GM21447 (cell line): ENCODE measurements around the gene CADPS2.
"Not testable (repeated sequence)": the region's sequence is repeated elsewhere in the genome, so short reads cannot be mapped to it uniquely, and the experiment has no call there.

ENCODE experiments used
- ATAC-seq: cut with Tn5 transposase; IDR thresholded peaks from one replicate; pipeline ENCODE4 v1.9.1; 2021; ENCODE audit not compliant: unreplicated experiment

The CADPS2 gene

GRCh38 chr7:122677149-122677548, 209.1 kb downstream of the CADPS2 start:
- no peak for ATAC-seq

- no peak for ATAC-seq
Observed at GRCh38 chr7:122676466-122676865, 209.8 kb downstream of the CADPS2 start.

GRCh38 chr7:122675621-122676020, 210.6 kb downstream of the CADPS2 start:
- no peak for ATAC-seq

- ATAC-seq = no peak
Observed at GRCh38 chr7:122675011-122675410, 211.2 kb downstream of the CADPS2 start.

GRCh38 chr7:122674502-122674901, 211.8 kb downstream of the CADPS2 start:
- no peak for ATAC-seq

- no peak for ATAC-seq
Observed at GRCh38 chr7:122673951-122674350, 212.3 kb downstream of the CADPS2 start.

GRCh38 chr7:122672536-122672935, 213.7 kb downstream of the CADPS2 start:
- ATAC-seq = no peak

GRCh38 chr7:122663733-122664132, 222.5 kb downstream of the CADPS2 start:
- no peak for ATAC-seq

GRCh38 chr7:122658856-122659255, 227.4 kb downstream of the CADPS2 start:
- no peak for ATAC-seq

GRCh38 chr7:122653685-122654084, 232.6 kb downstream of the CADPS2 start:
- ATAC-seq = no peak

GRCh38 chr7:122652876-122653275, 233.4 kb downstream of the CADPS2 start:
- no peak for ATAC-seq

GRCh38 chr7:122651451-122651850, 234.8 kb downstream of the CADPS2 start:
- no peak for ATAC-seq

- no peak for ATAC-seq
Observed at GRCh38 chr7:122643250-122643649, 243.0 kb downstream of the CADPS2 start.

- ATAC-seq = no peak
Observed at GRCh38 chr7:122638459-122638858, 247.8 kb downstream of the CADPS2 start.

- no peak for ATAC-seq
Observed at GRCh38 chr7:122637784-122638183, 248.5 kb downstream of the CADPS2 start.

GRCh38 chr7:122635481-122635880, 250.8 kb downstream of the CADPS2 start:
- ATAC-seq = not testable (repeated sequence)

- ATAC-seq = no peak
Observed at GRCh38 chr7:122633472-122633871, 252.8 kb downstream of the CADPS2 start.

GRCh38 chr7:122632238-122632637, 254.0 kb downstream of the CADPS2 start:
- ATAC-seq = no peak

- no peak for ATAC-seq
Observed at GRCh38 chr7:122629412-122629953, 256.8 kb downstream of the CADPS2 start.

GRCh38 chr7:122628651-122629411, 257.4 kb downstream of the CADPS2 start:
- ATAC-seq = no peak

GRCh38 chr7:122626785-122627184, 259.5 kb downstream of the CADPS2 start:
- ATAC-seq = no peak

GRCh38 chr7:122622682-122623081, 263.6 kb downstream of the CADPS2 start:
- ATAC-seq = no peak

GRCh38 chr7:122619664-122620063, 266.6 kb downstream of the CADPS2 start:
- no peak for ATAC-seq
